Measurements from ENCODE around the gene ALKBH4.
"Not testable (repeated sequence)": the region's sequence is repeated elsewhere in the genome, so short reads cannot be mapped to it uniquely, and the experiment has no call there.

ALKBH4 gene

DNA sequence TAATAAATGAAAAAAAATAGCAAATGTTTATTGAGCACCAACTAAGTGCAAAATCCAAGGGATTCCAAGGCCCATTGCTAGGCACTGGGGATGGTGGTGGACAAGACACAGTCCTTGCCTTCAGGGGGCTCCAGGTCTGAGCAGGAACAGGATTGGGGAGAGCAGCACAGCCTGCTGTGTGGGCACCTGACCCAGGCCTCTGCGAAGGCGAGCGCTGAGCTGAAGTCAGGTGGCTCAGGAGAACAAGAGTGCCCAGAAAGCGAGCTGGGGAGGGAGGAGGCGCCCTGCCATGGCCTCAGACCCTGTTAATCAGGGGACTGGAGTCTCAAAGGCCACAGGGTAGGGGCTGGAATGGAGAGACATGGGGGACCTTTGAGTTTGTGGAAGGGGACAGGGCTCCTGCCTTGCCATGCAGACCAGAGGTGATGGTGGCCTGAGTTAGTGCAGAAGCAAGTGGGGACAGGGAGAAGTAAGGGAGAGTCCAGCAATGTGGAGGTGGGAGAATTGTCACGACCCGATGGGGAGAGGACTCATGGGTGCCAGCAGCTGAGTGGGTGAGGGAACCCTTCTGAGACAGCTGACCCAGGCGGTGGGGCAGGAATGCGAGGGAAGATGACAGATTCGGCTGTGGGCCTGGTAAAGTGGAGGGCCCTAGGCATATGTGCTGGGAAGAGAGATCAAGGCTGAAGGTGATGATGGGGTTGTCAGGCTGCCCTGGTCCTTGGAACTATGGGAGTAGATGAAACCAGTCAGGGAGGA, 35.3 kb downstream of the ALKBH4 start:
- in situ Hi-C loops (cut with HindIII; ENCODE audit: low sequenced_read_pairs) = no loop called here

DNA sequence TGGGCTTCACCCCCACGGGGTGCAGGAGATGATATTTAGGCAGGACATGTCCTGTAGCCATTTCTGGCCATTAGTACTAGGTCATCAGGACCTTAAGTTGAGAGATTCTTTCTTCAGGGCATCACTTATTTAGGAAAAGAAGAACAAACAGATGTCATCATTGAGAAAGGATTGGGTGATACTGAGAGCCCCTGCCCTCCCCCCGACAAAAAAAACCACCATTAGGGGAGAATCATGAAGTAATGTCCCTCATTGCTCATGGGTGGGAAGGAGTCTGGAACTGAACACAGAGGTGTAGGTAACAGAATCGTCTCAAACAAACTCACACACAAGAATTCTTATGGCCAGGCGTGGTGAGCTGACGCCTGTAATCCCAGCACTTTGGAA, 37.7 kb downstream of the ALKBH4 start:
- in situ Hi-C loops (cut with HindIII; ENCODE audit: low sequenced_read_pairs) = no loop called here

DNA sequence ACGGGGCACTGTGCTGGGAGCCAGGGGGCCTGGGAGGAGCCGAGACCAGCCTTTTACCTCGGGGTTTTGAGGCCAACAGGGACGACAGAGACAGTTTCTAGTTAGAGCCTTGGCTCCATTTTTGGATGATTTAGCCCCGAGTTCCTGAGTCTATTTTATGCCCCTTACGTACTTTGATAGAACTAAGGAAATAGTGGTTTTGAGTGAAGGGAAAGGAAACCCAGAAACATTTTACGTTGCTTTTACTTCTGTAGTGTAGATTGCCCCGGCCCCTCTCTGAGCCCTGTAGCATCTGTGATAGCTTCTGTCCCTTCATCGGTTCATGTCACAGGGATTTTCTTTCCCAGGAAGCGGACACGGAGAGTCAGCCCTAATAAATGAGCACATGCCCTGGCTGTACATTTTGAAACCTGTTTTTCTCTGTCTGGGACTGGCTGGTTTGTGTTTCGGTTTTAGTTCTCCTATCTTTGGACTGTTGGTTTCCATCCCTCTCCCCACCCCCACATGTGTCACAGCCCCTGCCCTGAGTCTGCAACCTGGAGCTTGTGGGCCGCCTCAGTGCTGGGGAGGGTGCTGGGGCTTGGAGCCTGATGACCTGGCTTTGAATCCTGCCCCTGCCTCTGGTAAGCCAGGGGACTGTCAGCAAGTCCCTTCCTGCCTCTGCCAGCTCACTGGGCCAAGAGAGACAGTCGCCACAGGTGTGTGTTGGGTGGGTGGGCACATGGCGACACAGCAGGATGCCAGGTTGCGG, 38.2 kb downstream of the ALKBH4 start:
- in situ Hi-C loops (cut with HindIII; ENCODE audit: low sequenced_read_pairs) = no loop called here

DNA sequence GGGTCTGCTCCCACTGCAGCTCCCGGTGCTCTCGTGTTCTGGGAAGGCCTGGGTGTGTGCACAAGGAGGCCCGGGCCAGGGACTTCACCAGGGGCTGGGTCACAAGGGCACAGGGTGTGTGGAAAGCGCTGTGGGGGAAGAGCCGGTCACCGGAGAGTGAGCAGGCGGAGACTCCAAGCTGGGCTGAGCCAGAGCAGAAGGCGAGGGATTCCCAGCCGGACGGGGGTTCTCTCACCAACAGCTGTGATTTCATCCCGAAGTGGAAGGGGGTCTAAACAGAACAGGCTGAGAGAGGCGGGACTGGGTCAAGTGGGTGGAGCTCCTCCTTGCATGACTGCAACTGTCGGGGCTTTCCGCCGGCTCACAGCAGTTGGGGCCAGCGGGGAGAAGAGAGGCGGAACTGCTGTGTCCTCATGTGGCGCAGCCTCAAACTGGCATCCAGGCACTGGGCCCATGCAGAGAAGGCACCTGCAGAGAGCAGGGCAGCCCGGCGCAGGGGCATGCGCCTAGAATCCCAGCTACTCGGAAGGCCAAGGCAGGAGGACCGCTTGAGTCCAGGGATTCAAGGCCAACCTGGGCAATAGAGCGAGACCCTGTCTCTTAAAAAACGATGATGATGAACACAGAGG, 38.9 kb downstream of the ALKBH4 start:
- in situ Hi-C loops (cut with HindIII; ENCODE audit: low sequenced_read_pairs) = no loop called here

DNA sequence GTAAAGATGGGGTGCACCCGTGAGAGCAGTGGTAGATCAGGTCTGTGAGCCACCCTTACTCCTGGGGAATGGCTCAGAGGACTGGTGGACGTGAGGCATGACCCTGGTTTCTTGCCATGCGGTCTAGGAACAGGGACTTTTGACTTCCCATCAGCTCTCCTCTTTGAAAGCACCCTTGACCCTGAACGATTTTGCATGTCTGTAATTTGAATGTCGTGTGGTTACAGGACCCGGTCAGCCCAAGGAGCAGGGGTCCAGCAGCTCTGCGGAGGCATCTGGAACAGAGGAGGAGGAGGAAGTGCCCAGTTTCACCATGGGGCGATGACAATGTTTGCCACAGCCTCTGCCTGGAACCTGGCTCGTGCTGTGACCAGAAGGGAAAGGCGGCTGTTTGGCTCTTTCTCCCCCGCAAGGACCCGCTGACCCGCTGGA, 39.9 kb downstream of the ALKBH4 start:
- in situ Hi-C loops (cut with HindIII; ENCODE audit: low sequenced_read_pairs) = no loop called here

DNA sequence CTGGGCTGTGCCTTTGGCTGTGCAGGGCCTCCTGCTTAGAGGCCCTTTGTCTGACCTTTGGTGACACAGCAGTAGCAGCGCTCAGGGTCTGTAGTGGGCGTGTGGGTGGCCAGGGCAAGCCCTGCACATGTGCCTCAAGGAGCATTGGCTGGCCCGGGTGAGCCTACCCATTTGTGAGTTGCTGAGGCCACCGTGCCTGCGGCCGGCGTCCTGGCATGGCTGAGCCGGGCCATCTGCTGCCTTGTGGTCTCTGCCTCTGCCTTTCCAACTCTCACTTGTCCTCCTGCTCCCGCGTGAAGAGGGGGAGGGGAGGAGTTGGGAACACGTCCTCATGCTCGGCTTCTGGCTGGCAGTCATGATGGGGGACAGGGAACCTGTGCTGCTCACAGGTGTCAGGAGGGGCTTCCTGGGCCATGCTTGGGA, 40.5 kb downstream of the ALKBH4 start:
- in situ Hi-C loops (cut with HindIII; ENCODE audit: low sequenced_read_pairs) = no loop called here

DNA sequence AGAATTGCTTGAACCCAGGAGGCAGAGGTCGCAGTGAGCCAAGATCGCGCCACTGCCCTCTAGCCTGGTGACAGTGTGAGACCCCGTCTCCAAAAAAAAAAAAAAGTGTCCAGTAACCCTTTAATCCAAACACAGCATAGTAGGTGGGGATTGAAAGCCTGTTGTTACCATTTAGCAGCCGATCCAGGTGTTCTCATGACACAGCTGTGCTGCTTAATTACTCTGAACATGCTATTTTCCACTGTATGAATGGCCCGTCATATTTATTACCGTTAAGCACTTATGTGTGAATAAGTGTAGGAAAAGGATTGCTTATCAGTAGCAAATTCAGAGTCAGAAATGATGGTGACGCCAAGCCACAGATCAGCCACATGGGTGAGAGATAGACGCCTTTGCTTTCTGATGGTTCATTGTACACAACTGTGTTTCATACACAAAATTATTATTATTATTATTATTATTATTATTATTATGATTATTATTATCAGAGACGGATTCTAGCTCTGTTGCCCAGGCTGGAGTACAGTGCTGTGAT, 42.9 kb downstream of the ALKBH4 start:
- in situ Hi-C loops (cut with HindIII; ENCODE audit: low sequenced_read_pairs) = no loop called here

DNA sequence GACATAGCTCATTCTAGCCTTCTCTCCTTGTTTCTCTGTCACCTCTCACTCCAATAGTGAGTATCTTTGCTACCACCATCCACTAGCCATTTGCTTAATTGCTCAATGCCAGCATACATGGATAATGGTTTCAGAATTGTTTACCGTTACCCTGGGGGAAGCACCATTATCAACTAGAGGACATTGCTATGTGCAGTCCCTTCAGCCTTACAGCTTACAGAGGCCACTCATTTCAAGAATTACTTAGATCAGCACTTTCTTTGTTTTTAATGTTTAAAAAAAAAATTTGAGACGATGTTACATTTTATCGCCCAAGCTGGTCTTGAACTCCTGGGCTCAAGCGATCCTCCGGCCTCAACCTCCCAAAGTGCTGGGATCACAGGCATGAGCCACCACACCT, 46.1 kb downstream of the ALKBH4 start:
- in situ Hi-C loops (cut with HindIII; ENCODE audit: low sequenced_read_pairs) = no loop called here

DNA sequence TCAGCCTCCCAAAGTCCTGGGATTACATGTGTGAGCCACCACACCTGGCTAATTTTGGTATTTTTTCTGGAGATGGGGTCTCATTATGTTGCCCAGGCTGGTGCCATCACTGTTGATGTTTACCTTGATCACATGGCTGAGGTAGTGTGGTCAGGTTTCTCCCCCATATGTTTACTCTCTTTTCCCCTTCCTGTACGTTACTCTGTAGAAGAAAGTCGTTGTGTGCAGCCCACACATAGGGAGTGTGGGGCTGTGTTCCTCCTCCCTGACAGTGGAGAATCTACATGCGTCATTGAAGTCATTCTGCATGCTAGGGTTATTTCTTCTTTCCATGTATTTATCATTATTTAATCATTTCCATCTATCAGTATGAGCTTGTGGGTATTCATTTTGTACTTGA, 47.6 kb downstream of the ALKBH4 start:
- in situ Hi-C loops (cut with HindIII; ENCODE audit: low sequenced_read_pairs) = no loop called here

DNA sequence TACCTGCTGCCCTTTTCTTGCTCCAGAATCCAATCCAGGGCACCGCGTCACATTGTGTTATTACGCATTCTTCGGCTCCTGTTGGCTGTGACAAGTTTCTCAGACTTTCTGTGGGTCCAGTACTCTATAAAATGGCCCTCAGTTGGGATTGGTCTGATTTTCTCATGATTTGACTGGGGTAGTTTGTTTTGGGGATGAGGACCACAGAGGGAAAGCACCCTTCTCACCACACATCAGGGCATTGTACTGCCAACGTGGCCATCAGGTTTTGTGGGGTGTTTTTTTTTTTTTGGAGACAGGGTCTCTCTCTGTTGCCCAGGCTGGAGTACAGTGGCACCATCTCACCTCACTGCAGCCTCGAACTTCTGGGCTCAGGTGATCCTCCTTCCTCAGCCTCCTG, 48.3 kb downstream of the ALKBH4 start:
- in situ Hi-C loops (cut with HindIII; ENCODE audit: low sequenced_read_pairs) = no loop called here

DNA sequence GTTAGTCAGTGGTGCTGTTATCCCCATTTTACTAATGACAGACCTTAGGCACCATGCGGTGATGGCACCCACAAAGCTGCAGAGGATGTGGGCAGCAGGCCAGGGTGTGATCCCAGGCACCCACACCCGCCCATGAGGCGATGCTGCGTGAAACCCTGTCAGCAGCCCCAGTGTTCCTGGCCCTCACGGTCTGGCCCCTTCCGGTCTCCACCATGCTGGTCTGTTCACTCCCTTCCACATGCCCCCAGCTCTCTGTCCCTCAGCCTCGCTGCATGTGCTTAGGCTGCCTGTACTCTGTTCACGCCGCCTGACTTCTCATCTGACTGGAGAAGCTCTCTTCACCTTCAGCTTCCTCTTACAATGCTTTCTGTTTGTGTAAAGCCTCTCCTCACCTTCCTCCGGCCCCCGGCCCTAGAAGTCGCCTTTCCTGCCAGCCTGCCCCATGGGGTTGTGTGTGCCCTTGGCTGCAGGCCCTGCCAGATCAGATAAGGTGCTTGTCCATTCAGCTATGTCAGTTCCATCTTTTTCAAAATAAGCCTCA, 48.9 kb downstream of the ALKBH4 start:
- in situ Hi-C loops (cut with HindIII; ENCODE audit: low sequenced_read_pairs) = no loop called here

DNA sequence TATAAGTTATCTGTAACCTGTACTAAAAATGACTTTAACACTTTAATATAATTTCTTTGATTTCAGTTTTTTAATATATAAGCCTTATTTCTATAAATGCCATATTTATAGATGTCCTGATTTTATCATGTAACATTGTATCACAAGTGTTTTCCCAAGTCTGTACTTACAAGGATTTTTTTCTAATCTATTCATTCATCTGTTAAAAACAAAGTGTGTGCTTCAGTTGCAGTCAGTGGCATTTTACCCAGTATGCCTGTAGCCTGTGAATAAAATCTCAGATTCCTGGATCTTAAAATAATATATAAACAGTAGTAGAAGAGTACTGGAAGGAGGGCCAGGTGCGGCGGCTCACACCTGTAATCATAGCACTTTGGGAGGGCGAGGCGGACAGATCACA, 51.1 kb downstream of the ALKBH4 start:
- in situ Hi-C loops (cut with HindIII; ENCODE audit: low sequenced_read_pairs) = no loop called here

DNA sequence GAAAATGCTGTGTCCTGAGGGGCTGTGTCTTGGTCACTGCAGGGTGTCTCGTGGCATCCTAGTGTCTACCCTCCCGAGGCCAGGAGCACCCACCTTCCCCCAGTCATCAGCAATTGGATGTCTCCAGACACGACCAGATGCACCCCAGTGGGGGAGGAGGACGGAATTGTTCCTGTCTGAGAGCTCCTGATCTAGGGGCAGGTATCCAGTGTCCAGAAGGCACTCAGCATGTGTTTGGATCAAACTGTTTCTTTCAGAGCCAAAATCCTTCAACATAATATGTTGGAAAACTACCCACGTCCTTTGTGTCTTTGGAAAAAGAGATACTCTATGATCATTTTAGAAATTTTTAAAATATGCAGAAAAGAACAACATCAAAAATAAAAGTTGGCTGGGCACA, 51.6 kb downstream of the ALKBH4 start:
- in situ Hi-C loops (cut with HindIII; ENCODE audit: low sequenced_read_pairs) = no loop called here

DNA sequence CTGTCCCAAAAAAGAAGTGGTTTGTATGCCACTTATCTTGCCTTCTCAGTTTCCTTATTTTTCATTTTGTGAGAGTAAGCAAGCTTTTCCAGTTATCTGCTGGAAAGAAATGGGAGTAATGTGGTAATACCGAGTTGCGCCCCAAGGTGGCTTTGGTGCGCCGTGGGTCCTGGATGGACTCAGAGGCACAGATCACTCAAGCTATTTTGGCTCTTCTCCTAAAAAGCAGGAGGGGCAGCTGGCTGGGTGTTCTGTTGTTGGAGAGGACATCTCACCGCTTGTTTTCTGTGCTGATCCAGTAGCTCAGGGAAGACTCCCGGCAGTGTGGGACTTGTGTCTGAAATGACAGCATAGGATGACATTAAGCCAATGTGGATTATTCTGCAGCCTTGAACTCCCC, 52.1 kb downstream of the ALKBH4 start:
- in situ Hi-C loops (cut with HindIII; ENCODE audit: low sequenced_read_pairs) = no loop called here

DNA sequence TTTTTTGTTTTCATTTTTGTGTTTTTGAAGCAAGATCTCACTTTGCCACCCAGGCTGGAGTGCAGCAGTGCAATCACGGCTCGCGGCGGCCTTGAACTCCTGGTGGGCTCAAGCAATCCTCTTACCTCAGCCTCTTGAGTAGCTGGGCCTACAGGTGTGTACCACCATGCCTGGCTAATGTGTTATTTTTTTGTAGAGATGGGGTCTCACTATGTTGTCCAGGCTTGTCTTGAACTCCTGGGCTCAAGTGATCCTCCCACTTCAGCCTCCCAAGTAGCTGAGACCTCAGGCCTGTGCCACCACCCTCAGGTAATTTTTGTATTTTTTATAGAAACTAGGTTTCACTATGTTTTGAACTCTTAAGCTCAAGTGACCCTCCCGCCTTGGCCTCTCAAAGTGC, 53.7 kb downstream of the ALKBH4 start:
- in situ Hi-C loops (cut with HindIII; ENCODE audit: low sequenced_read_pairs) = no loop called here

DNA sequence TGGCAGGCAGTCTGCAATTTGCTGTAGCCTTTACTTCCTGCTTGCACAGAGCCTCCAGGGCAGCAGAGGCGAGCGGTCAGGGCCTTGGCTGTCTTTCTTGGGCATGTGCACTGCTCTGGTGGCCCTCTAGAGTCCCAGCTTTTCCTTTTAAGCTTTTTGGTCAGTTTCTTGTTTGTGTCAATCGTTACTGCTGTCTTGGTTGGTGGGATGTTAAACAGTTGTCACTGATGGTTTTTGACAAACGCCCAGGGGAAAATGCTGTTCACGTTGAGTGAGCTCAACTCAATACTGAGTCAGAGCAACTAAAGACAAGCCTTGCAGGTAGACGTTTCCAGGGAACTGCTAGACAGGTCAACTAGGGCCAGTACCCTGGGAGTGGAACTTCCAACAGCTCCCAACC, 54.5 kb downstream of the ALKBH4 start:
- in situ Hi-C loops (cut with HindIII; ENCODE audit: low sequenced_read_pairs) = no loop called here

DNA sequence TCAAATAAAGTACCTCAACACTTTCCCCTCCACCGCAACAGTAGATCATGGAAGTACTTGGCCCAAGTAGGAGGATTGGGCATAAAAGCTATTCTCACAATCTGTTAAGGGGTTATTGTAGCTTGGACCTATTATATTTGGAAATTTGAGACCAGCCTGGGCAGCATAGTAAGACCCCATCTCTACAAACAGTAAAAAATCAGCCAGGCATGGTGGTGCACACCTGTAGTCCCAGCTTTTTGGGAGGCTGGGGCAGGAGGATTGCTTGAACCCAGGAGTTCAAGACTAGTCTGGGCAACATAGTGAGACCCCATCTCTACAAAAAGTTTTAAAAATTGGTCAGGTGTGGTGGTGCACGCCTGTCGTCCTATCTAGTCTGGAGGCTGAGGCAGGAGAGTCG, 55.3 kb downstream of the ALKBH4 start:
- in situ Hi-C loops (cut with HindIII; ENCODE audit: low sequenced_read_pairs) = no loop called here

DNA sequence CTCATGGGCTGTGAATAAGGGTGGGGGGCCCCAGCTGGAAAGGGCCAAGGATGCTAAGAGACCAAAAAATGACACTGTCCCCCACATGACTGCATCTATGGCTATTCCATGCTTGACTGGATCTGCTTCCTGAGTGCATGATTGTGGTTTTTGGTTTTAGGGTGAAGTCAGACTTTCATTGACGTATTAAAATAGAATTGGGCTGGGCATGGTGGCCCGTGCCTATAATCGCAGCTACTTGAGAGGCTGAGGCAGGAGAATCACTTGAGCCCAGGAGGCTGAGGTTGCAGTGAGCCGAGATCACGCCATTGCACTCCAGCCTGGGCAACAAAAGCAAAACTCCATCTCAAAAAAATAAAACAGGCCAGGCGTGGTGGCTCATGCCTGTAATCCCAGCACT, 56.1 kb downstream of the ALKBH4 start:
- in situ Hi-C loops (cut with HindIII; ENCODE audit: low sequenced_read_pairs) = not testable (repeated sequence)

DNA sequence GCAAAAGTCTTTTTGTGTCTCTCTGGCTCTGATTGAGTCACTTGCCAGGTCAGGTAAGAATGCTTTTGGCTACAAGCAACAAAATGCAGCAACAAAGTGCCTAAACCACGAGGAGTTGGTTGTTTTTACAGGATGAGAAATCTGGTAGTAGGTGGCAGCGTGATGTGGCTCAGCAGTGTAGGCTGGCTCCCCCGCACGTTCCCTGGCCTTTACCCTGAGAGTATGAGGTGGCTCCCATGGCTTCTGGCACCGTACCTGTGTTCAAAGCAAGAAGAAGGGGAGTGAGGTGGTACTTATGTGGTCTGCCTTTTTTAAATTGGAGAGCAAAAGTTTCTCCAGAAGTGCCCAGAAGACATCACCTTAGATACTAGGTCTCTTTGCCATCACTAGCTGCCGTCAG, 56.8 kb downstream of the ALKBH4 start:
- in situ Hi-C loops (cut with HindIII; ENCODE audit: low sequenced_read_pairs) = no loop called here

Data from endothelial cell of hepatic sinusoid (primary cell).